ENCODE results near the gene KIF1B. TPM values are rescaled to one million over a fixed set of nuclear protein-coding genes. Genes with fewer than 3 reads are reported as not detected.
A peak's percentile ranks its signal among the peaks of the same experiment; 100 is the strongest.

KIF1B gene
- total RNA-seq, 1 experiment from 2014 or later, result 28.1 TPM

- DNase-seq (ENCODE audit: low read depth, low spot score) (no peak), ATAC-seq (no peak)
- TF ChIP-seq EZH2phosphoT487 (IDR thresholded peaks at IDR 0.05; ENCODE audit: borderline replicate concordance) (no peak), POLR2AphosphoS5 (IDR thresholded peaks at IDR 0.05; ENCODE audit: low read depth, low read length) (no peak), ZNF274 (IDR thresholded peaks at IDR 0.05; ENCODE audit: low read depth, low read length) (no peak), FOSL1 (IDR thresholded peaks at IDR 0.05; ENCODE audit: low read depth) (no peak), SRF (IDR thresholded peaks at IDR 0.05; ENCODE audit: low read depth) (no peak), EZH2 (IDR thresholded peaks at IDR 0.05) (no peak), POLR2A (IDR thresholded peaks at IDR 0.05; ENCODE audit: borderline replicate concordance, extremely low read depth, insufficient read depth, insufficient read length) (no peak), CEBPB (IDR thresholded peaks at IDR 0.05; ENCODE audit: low read depth) (no peak), CBX3 (IDR thresholded peaks at IDR 0.05; ENCODE audit: low read depth) (no peak), JUND (IDR thresholded peaks at IDR 0.05) (no peak), YY1 (IDR thresholded peaks at IDR 0.05; ENCODE audit: extremely low read depth, insufficient replicate concordance, low read depth, low read length) (no peak), REST (IDR thresholded peaks at IDR 0.05; ENCODE audit: low read depth) (no peak)
- TF ChIP-seq, protein P1, sequence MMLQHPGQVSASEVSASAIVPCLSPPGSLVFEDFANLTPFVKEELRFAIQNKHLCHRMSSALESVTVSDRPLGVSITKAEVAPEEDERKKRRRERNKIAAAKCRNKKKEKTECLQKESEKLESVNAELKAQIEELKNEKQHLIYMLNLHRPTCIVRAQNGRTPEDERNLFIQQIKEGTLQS (IDR thresholded peaks at IDR 0.05), result no peak
- ChIA-PET CTCF (no interaction called here), POLR2A (no interaction called here), RAD21 (ENCODE audit: low non-redundant PET in 1 of 2, low total read pairs in 2 of 2, uncharacterized antibody in 2 of 2, unreplicated experiment in 2 of 2) (no interaction called here)
- intact Hi-C loops (cut with micrococcal nuclease), result no loop called here
- Histone ChIP-seq H3K4me2 (ENCODE audit: low read length) (peak overlapping the region; percentile 96), H3K4me1 (ENCODE audit: control insufficient read depth in 1 of 2, insufficient read depth in 2 of 2, low read length in 2 of 2) (peaks cover 6 to 23% of the 10 kb centered on the region in 2 experiments; a peak in 3 of 4 replicates), H2AFZ (ENCODE audit: low read depth, low read length, poor library complexity, severe bottlenecking) (no peak overlapping the region), H3K36me3 (ENCODE audit: control insufficient read depth in 1 of 2, insufficient read depth in 2 of 2, low read length in 2 of 2) (peaks cover 16 to 21% of the 10 kb centered on the region in 2 experiments; a peak in 2 of 4 replicates), H3K79me2 (ENCODE audit: insufficient read depth, low read length) (peaks cover 27% of the 10 kb centered on the region), H3K27me3 (ENCODE audit: insufficient read depth, low read length) (no peaks in the 10 kb centered on the region), H3K9me3 (ENCODE audit: control insufficient read depth in 1 of 2, insufficient read depth in 1 of 2, low read depth in 1 of 2, low read length in 2 of 2) (no peaks in the 10 kb centered on the region), H4K20me1 (ENCODE audit: insufficient read depth) (no peaks in the 10 kb centered on the region), H3K9me2 (ENCODE audit: insufficient read depth) (no peaks in the 10 kb centered on the region), H3K4me3 (replicated peaks in 1 of 2; ENCODE audit: low read depth in 1 of 2, low read length in 2 of 2) (peak overlapping the region; percentile 53 to 82), H3K27ac (ENCODE audit: low read depth, low read length) (peak overlapping the region; percentile 94; the same call in 1 of the 2 replicates), H3K9ac (ENCODE audit: low read length) (peak overlapping the region; percentile 81)
- BruUV-seq (replicated peaks), result no TSS peak
Observed at GRCh38 chr1:10400013-10400412, 189.6 kb downstream of the KIF1B start.

Measured in HCT116 (cell line).